Measurements from ENCODE around the gene DYNC2H1. TPM values are rescaled to one million over a fixed set of nuclear protein-coding genes. Genes with fewer than 3 reads are reported as not detected.

The DYNC2H1 gene
- total RNA-seq, 1 experiment from 2014 or later = 28.9 TPM

- H3K9me3 ChIP-seq (ENCODE audit: low read length) = no peaks in the 10 kb centered on the region
- H3K9ac ChIP-seq (ENCODE audit: low read length) = no peak overlapping the region
- no TSS peak for BruUV-seq (replicated peaks)
- CTCF ChIA-PET = no interaction called here
- POLR2A ChIA-PET (ENCODE audit: unreplicated experiment) = no interaction called here
- no peak overlapping the region for H3K27ac ChIP-seq (ENCODE audit: low read length)
- H2AFZ ChIP-seq (ENCODE audit: low read length) = no peak overlapping the region
- DNase-seq (no peak), ATAC-seq (no peak)
- no peaks in the 10 kb centered on the region for H3K36me3 ChIP-seq (ENCODE audit: low read depth, low read length)
- H3K4me2 ChIP-seq (ENCODE audit: low read length) = no peak overlapping the region
- H3K27me3 ChIP-seq (ENCODE audit: low read length) = no peaks in the 10 kb centered on the region
- H3K9me2 ChIP-seq (replicated peaks; ENCODE audit: low read length) = no peaks in the 10 kb centered on the region
- no peaks in the 10 kb centered on the region for H3F3A ChIP-seq (ENCODE audit: low read length, unreplicated experiment)
- intact Hi-C loops (cut with micrococcal nuclease) = loop anchor here (5.0 kb wide), 1 partner anchor 122 kb away; no protein-coding TSS in a partner anchor
- H3K4me3 ChIP-seq (ENCODE audit: low read length) = no peak overlapping the region
- H3K79me2 ChIP-seq (ENCODE audit: low read length) = no peaks in the 10 kb centered on the region
- H4K20me1 ChIP-seq (ENCODE audit: low read length) = no peaks in the 10 kb centered on the region
- H3K4me1 ChIP-seq (ENCODE audit: insufficient read depth, low read length) = peaks cover 17% of the 10 kb centered on the region
- no peak for TF ChIP-seq EZH2 (IDR thresholded peaks at IDR 0.05; ENCODE audit: low read length, unreplicated experiment)
- no peak for TF ChIP-seq EZH2phosphoT487 (IDR thresholded peaks at IDR 0.05; ENCODE audit: borderline replicate concordance, low read length)
- TF ChIP-seq CTCF (conservative IDR thresholded peaks at IDR 0.05; ENCODE audit: low read depth, low read length) = no peak
Measured at GRCh38 chr11:103480421-103480820, 371.2 kb downstream of the DYNC2H1 start.

- no peak overlapping the region for H3K27ac ChIP-seq (ENCODE audit: low read length)
- intact Hi-C loops (cut with micrococcal nuclease) = loop anchor here (5.0 kb wide), 1 partner anchor 118 kb away; no protein-coding TSS in a partner anchor
- ATAC-seq (peak; percentile 30; the same call in 1 of the 2 replicates), DNase-seq (peak; percentile 56)
- peaks cover 49% of the 10 kb centered on the region for H3K4me1 ChIP-seq (ENCODE audit: insufficient read depth, low read length)
- POLR2A ChIA-PET (ENCODE audit: unreplicated experiment) = no interaction called here
- H3K4me2 ChIP-seq (ENCODE audit: low read length) = no peak overlapping the region
- no peaks in the 10 kb centered on the region for H3K9me3 ChIP-seq (ENCODE audit: low read length)
- no peak overlapping the region for H3K9ac ChIP-seq (ENCODE audit: low read length)
- no peaks in the 10 kb centered on the region for H4K20me1 ChIP-seq (ENCODE audit: low read length)
- TF ChIP-seq CTCF (conservative IDR thresholded peaks at IDR 0.05; ENCODE audit: low read depth, low read length) (no peak), EZH2 (IDR thresholded peaks at IDR 0.05; ENCODE audit: low read length, unreplicated experiment) (no peak), EZH2phosphoT487 (IDR thresholded peaks at IDR 0.05; ENCODE audit: borderline replicate concordance, low read length) (no peak)
- no peaks in the 10 kb centered on the region for H3K36me3 ChIP-seq (ENCODE audit: low read depth, low read length)
- H3K4me3 ChIP-seq (ENCODE audit: low read length) = no peak overlapping the region
- H3K9me2 ChIP-seq (replicated peaks; ENCODE audit: low read length) = no peaks in the 10 kb centered on the region
- H3F3A ChIP-seq (ENCODE audit: low read length, unreplicated experiment) = peaks cover 5% of the 10 kb centered on the region
- BruUV-seq (replicated peaks) = no TSS peak
- H3K27me3 ChIP-seq (ENCODE audit: low read length) = no peaks in the 10 kb centered on the region
- no peaks in the 10 kb centered on the region for H3K79me2 ChIP-seq (ENCODE audit: low read length)
- no peak overlapping the region for H2AFZ ChIP-seq (ENCODE audit: low read length)
- CTCF ChIA-PET = no interaction called here
Measured at GRCh38 chr11:103483996-103484395, 374.8 kb downstream of the DYNC2H1 start.

- Histone ChIP-seq H3K9me2 (replicated peaks; ENCODE audit: low read length) (no peaks in the 10 kb centered on the region), H3K27ac (ENCODE audit: low read length) (no peak overlapping the region), H3K27me3 (ENCODE audit: low read length) (no peaks in the 10 kb centered on the region), H3K4me1 (ENCODE audit: insufficient read depth, low read length) (peaks cover 49% of the 10 kb centered on the region), H3K4me3 (ENCODE audit: low read length) (no peak overlapping the region), H3K9ac (ENCODE audit: low read length) (no peak overlapping the region), H2AFZ (ENCODE audit: low read length) (no peak overlapping the region), H3K79me2 (ENCODE audit: low read length) (no peaks in the 10 kb centered on the region), H3K4me2 (ENCODE audit: low read length) (no peak overlapping the region), H3K9me3 (ENCODE audit: low read length) (no peaks in the 10 kb centered on the region), H3F3A (ENCODE audit: low read length, unreplicated experiment) (peaks cover 5% of the 10 kb centered on the region), H4K20me1 (ENCODE audit: low read length) (no peaks in the 10 kb centered on the region), H3K36me3 (ENCODE audit: low read depth, low read length) (no peaks in the 10 kb centered on the region)
- POLR2A ChIA-PET (ENCODE audit: unreplicated experiment) = no interaction called here
- ATAC-seq (no peak), DNase-seq (no peak)
- intact Hi-C loops (cut with micrococcal nuclease) = loop anchor here (5.0 kb wide), 1 partner anchor 118 kb away; no protein-coding TSS in a partner anchor
- TF ChIP-seq EZH2 (IDR thresholded peaks at IDR 0.05; ENCODE audit: low read length, unreplicated experiment) = no peak
- TF ChIP-seq CTCF (conservative IDR thresholded peaks at IDR 0.05; ENCODE audit: low read depth, low read length) = peak; percentile 41; the same call in 1 of the 2 replicates
- TF ChIP-seq EZH2phosphoT487 (IDR thresholded peaks at IDR 0.05; ENCODE audit: borderline replicate concordance, low read length) = no peak
- CTCF ChIA-PET = no interaction called here
- BruUV-seq (replicated peaks) = no TSS peak
Measured at GRCh38 chr11:103484545-103484944, 375.3 kb downstream of the DYNC2H1 start.

Data from PC-3 (cell line).